Natural killer cell (primary cell): Measurements from ENCODE around the gene KCNK16. TPM values are rescaled to one million over a fixed set of nuclear protein-coding genes. Genes with fewer than 3 reads are reported as not detected.
A peak's percentile ranks its signal among the peaks of the same experiment; 100 is the strongest.

Experiments
- ATAC-seq, 3 donors: fragments of 150-1000 bp in 2 of 3; fragments of 200-7000 bp in 1 of 3; cut with Tn5 transposase; 1 replicate in 1 of 3; 2 replicates in 2 of 3; pipeline ENCODE4 v1.10.0; 2021; ENCODE audit warnings: mild to moderate bottlenecking in 2 of 3, moderate library complexity in 2 of 3
- DNase-seq, 2 donors: peaks; one replicate each; pipeline versions ENCODE4 v3.0.0 to v3.0.0-alpha.2; 2013 to 2021; ENCODE audit warnings: mixed read lengths in 1 of 2
- H3K27ac ChIP-seq: one replicate; pipeline ENCODE4 v1.5.1; 2013; ENCODE audit warnings: mild to moderate bottlenecking, low read length
- H3K27me3 ChIP-seq: one replicate; pipeline ENCODE4 v1.6.1; 2013; ENCODE audit warnings: low read length; ENCODE audit not compliant: control insufficient read depth, insufficient read depth
- H3K36me3 ChIP-seq: one replicate; pipeline ENCODE4 v1.6.1; 2013; ENCODE audit warnings: low read length; ENCODE audit not compliant: control insufficient read depth, insufficient read depth
- H3K4me1 ChIP-seq: one replicate; pipeline ENCODE4 v1.6.1; 2013; ENCODE audit warnings: low read length; ENCODE audit not compliant: control insufficient read depth, insufficient read depth
- H3K4me3 ChIP-seq: one replicate; pipeline ENCODE4 v1.5.1; 2013; ENCODE audit warnings: low read length
- H3K9me3 ChIP-seq: one replicate; pipeline ENCODE4 v1.6.1; 2013; ENCODE audit warnings: low read length; ENCODE audit not compliant: control insufficient read depth, insufficient read depth
- H3K27ac Mint-ChIP-seq, 2 donors: one replicate each; pipeline ENCODE4 v1.8.0; 2022; ENCODE audit warnings: mild to moderate bottlenecking in 2 of 2, mixed read lengths in 2 of 2, moderate library complexity in 1 of 2
- H3K27me3 Mint-ChIP-seq, 2 donors: one replicate each; pipeline ENCODE4 v1.8.0; 2022; ENCODE audit warnings: low read depth in 2 of 2, mixed read lengths in 2 of 2
- H3K36me3 Mint-ChIP-seq: one replicate; pipeline ENCODE4 v1.8.0; 2022; ENCODE audit warnings: mixed read lengths
- H3K4me1 Mint-ChIP-seq, 2 donors: one replicate each; pipeline ENCODE4 v1.8.0; 2022; ENCODE audit warnings: mixed read lengths in 2 of 2
- H3K4me3 Mint-ChIP-seq: one replicate; pipeline ENCODE4 v1.8.0; 2022; ENCODE audit warnings: mild to moderate bottlenecking, moderate library complexity, mixed read lengths
- H3K9me3 Mint-ChIP-seq, 2 donors: one replicate each; pipeline ENCODE4 v1.8.0; 2022; ENCODE audit warnings: mixed read lengths in 2 of 2
- CTCF ChIP-seq: fragments of 200-600 bp; IDR thresholded peaks from one replicate; pipeline ENCODE4 v1.8.0; 2022; ENCODE audit warnings: antibody characterized with exemption
- WGBS: methylation state at CpG from one replicate; pipeline ENCODE4 v1.1.7; 2013; ENCODE audit warnings: missing lambda C conversion rate; ENCODE audit not compliant: insufficient coverage; 5-methylcytosine and 5-hydroxymethylcytosine counted together
- intact Hi-C: fragments of 100-400 bp; cut with micrococcal nuclease; formaldehyde crosslinking; loops from one replicate; pipeline ENCODE4 v1.14.2; 2022
- total RNA-seq, 4 donors: library from RNA; stranded (reverse); fragments of 120-200 nt in 1 of 4; gene quantifications; one replicate each; pipeline versions ENCODE4 v1.2.3 to v1.2.4, GENCODE V29; 2013 to 2022

Gene KCNK16
- total RNA-seq, 3 donors from 2014 or later (not counting 1 experiment from before 2014, with no cell fraction given): not detected

GRCh38 chr6:39319621-39320362 is 2.7 kb downstream of the KCNK16 start:
- no peaks in the 10 kb centered on the region for H3K36me3 Mint-ChIP-seq
- no peaks in the 10 kb centered on the region for H3K9me3 ChIP-seq
- peaks cover 0 to 7% of the 10 kb centered on the region in 2 donors for H3K27me3 Mint-ChIP-seq
- H3K4me3 ChIP-seq: no peak overlapping the region
- no peak overlapping the region for H3K4me3 Mint-ChIP-seq
- no peak overlapping the region for H3K27ac ChIP-seq
- no peak for TF ChIP-seq CTCF
- H3K4me1 ChIP-seq: peaks cover 2% of the 10 kb centered on the region
- DNase-seq (no peak), ATAC-seq (no peak)
- H3K27me3 ChIP-seq: peaks cover 3% of the 10 kb centered on the region
- peaks cover 0 to 12% of the 10 kb centered on the region in 2 donors for H3K4me1 Mint-ChIP-seq
- intact Hi-C loops: no loop called here
- no peaks in the 10 kb centered on the region for H3K9me3 Mint-ChIP-seq
- 77% methylated on average over 13 of the region's 13 CpGs for WGBS
- H3K27ac Mint-ChIP-seq: no peak overlapping the region
- no peaks in the 10 kb centered on the region for H3K36me3 ChIP-seq

GRCh38 chr6:39317256-39317655 is 5.2 kb downstream of the KCNK16 start:
- Histone ChIP-seq H3K4me3 (no peak overlapping the region), H3K36me3 (no peaks in the 10 kb centered on the region), H3K27me3 (peaks cover 19% of the 10 kb centered on the region), H3K9me3 (no peaks in the 10 kb centered on the region), H3K4me1 (peaks cover 25% of the 10 kb centered on the region), H3K27ac (no peak overlapping the region)
- intact Hi-C loops: no loop called here
- no peak for DNase-seq
- Mint-ChIP-seq H3K9me3 (no peaks in the 10 kb centered on the region), H3K4me1 (peaks cover 0 to 25% of the 10 kb centered on the region in 2 donors), H3K36me3 (no peaks in the 10 kb centered on the region), H3K4me3 (no peak overlapping the region), H3K27me3 (peaks cover under 1 to 25% of the 10 kb centered on the region in 2 donors), H3K27ac (no peak overlapping the region)
- WGBS: 83% methylated on average over 3 of the region's 3 CpGs
- TF ChIP-seq CTCF: no peak
- ATAC-seq: no peak

GRCh38 chr6:39314273-39314795 is 8.2 kb downstream of the KCNK16 start, which contains the start of gene KCNK17:
Gene KCNK17, minus strand, starts transcription at chr6:39314419. Its CDS starts 99 bp downstream, at chr6:39314320.
- ATAC-seq (no peak), DNase-seq (no peak)
- no peak for TF ChIP-seq CTCF
- Mint-ChIP-seq H3K36me3 (no peaks in the 10 kb centered on the region), H3K4me1 (peaks cover 5 to 34% of the 10 kb centered on the region in 2 donors), H3K9me3 (no peaks in the 10 kb centered on the region), H3K4me3 (peak within 1 kb of the TSS; percentile 49), H3K27ac (no peak within 1 kb of the TSS), H3K27me3 (peaks cover 15 to 39% of the 10 kb centered on the region in 2 donors)
- H3K36me3 ChIP-seq: no peaks in the 10 kb centered on the region
- no peak within 1 kb of the TSS for H3K27ac ChIP-seq
- H3K9me3 ChIP-seq: no peaks in the 10 kb centered on the region
- 3% methylated on average over 28 of the region's 28 CpGs for whole genome bisulfite sequencing
- H3K4me3 ChIP-seq: peak within 1 kb of the TSS; percentile 28
- peaks cover 25% of the 10 kb centered on the region for H3K4me1 ChIP-seq
- H3K27me3 ChIP-seq: peaks cover 19% of the 10 kb centered on the region
- intact Hi-C loops: no loop called here
